GM18870 (cell line): ENCODE measurements around the gene PLCL2.
"Not testable (repeated sequence)": the region's sequence is repeated elsewhere in the genome, so short reads cannot be mapped to it uniquely, and the experiment has no call there.

Source experiments
- ATAC-seq: cut with Tn5 transposase; IDR thresholded peaks from one replicate; pipeline ENCODE4 v1.9.1; 2021; ENCODE audit warnings: moderate library complexity; ENCODE audit not compliant: unreplicated experiment

PLCL2 gene

GRCh38 chr3:17111586-17111985 lies 226.8 kb downstream of the PLCL2 start:
- no peak for ATAC-seq

- no peak for ATAC-seq
These were observed 230.4 kb downstream of the PLCL2 start for GRCh38 chr3:17115186-17115585.

DNA sequence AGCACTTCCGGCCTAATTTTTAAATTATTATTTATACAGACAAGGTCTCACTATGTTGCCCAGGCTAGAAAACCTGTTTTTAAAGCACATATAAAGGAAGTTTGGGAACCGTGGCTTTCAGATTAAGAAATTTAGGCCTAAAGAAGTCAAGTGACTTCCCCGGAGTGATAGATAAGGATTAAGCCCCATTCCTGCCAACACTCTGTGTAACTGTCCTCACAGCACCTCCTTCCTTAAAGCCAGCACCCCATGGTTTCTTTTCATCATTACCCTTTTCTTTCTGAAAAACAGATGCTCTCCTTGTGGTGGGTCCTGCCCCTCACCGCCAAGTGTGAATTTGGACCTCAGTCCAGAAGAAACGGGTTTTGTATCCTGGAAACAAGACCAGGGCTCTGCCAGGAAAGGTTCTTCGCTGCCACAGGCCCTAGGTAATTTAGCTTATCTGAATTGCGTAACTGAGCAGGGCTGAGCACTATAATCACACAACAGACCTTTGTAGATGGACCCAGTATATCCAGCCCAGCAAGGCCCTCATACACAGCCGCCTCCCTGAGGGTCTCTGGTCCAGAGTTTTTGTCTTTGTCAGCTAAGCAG lies 231.3 kb downstream of the PLCL2 start:
- ATAC-seq = no peak

DNA sequence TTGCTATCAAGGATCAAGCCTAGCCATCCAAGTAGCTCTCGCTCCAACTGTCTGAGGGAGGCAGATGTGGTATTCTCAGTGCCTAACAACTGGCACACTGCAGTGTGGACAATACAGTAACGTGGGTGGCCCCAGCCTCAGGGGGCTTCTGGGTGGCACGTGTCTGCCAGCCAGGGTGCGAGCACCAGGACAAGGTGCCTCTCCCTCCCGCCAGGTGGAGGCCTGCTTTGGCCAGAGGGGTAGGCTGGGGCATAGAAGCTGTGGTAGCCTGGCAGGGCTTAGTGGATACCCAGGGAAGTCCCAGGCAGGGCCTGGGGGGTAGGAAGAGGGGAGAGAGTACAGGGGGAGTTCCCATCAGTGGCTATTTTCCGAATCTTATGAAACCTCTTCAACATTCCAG lies 234.0 kb downstream of the PLCL2 start:
- no peak for ATAC-seq

DNA sequence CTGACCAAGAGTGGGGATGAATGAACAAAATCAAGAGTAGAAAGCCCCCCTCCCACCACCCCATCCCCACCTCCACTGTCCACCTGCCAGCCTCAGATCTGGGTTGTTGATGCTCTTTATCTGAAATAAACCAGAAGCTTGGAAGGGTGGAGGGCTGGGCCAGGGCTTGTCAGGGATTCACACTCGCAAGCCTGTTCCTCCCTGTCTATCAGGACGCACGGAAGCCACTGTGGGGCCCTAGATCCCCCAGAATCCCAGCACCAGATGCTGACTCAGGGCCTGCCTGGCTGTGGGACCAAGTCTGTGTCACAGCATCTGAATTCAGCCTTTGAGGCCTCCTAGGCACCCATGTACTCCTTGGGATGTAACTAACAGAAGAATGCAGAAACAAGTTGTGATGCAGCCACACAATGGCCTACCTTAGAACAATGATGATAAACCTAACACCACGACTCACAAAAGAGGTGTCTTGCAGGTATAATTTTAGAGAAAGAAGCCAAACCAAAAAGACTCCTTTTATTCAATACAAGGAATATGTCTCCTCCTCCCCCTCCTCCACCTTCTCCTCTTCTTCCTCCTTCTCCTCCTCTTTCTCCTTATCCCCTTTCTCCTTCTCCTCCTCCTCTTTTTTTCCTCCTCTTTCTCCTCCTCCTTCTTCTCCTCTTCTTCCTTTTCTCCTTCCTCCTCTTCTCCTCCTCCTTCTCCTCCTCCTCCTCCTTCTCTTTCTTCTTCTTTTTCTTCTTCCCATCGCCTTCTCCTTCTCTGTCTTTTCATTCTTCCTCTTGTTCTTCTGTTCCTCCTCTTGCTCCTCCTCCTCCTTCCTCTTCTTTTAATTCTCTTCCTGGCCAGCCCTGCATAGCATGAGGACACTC lies 234.7 kb downstream of the PLCL2 start:
- no peak for ATAC-seq

DNA sequence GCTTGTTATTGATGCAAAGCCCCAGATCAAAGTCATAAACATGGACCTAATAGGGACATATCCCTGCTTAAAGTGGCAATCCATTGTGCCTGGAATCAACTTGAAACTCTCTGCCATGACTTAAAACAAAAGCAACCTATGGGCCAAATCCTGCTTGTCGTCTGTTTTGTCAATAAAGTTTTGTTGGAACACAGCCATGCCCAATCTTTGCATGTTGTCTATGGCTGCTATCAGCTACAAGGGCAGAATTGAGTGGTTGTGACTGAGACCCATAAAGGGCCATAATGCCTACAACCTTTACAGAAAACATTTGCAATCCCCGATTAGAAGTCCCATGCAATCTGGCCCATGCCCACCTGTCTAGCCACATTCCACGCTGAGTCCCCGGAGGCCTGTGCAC lies 235.4 kb downstream of the PLCL2 start:
- ATAC-seq = no peak

DNA sequence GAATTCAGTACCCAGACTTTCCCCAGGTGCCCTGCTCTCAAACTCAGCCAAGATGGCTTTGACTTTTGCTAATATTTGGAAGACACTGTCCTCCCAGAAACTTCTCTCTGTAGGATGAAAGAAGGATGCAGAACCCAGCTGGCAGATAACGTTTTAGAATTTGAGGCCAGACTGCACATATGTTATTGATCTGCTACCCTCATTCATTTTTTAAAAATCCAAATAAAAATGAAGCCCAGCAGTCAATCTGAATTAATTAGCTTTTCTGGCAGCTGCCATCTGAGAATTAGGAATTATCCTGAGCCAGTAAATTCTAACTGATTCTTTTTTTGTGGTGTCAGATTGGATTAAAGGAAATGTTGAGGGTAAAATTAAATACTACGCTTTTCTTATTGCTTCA lies 236.6 kb downstream of the PLCL2 start:
- no peak for ATAC-seq

DNA sequence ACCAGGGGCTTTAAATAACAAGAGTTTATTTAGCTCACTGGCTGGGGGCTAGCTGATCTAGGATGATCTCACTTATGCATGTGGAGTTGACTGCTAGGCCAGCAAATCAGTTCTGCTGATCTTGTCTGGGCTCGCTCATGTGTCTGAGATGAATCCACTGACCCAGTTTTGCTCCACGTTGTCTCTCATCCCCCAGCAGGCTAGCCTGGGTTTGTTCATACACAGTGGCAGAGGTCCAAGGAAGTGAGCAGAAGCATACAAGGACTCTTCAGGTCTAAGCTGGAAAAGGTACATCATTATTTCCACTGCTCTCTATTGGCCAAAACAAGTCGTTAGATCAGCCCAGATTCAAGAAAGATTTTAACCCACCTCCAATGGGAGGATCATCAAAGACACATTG lies 238.0 kb downstream of the PLCL2 start:
- no peak for ATAC-seq

DNA sequence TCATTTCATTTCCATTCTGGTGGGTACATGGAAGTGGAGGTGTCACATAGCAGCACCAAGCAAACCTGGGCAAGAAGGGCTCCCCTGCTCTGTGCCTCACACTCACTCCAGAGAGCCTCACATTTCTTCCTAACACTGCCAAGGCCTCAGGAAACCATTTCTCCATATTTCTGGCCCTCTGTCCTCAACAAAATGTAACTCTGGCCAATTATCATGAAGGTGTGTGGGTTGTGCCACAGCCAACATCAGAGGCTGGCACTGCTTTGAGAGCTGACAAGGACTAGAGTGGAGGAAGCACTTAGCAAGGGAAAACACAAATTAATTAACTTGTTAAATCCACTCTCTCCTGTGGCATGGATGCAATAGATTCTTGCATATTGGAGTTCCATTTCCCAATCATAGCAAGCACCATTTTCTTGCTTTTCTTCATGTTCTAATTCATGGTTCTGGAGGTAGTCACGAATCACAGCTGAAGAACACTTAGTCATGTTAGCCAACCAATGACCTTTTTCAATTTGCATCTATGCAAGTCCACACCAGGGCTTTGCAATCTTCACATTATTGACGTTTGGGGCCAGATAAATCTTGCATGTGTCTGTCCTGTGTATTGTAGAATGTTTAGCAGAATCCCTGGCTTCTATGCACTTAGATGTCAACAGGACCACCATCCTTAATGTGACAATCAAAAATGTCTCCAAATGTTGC lies 241.1 kb downstream of the PLCL2 start:
- ATAC-seq = no peak

DNA sequence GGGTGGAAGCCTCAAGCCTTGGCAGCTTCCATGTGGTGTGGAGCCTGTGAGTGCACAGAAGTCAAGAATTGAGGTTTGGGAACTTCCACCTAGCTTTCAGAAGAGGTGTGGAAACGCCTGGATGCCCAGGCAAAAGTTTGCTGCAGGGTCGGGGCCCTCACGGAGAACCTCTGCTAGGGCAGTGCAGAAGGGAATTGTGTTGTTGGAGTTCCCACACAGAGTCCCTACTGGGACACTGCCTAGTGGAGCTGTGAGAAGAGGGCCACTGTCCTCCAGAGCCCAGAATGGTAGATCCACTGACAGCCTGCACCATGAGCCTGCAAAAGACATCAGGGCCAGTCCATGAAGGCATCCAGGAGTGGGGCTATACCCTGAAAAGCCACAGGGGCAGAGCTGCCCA lies 243.9 kb downstream of the PLCL2 start:
- ATAC-seq = not testable (repeated sequence)

DNA sequence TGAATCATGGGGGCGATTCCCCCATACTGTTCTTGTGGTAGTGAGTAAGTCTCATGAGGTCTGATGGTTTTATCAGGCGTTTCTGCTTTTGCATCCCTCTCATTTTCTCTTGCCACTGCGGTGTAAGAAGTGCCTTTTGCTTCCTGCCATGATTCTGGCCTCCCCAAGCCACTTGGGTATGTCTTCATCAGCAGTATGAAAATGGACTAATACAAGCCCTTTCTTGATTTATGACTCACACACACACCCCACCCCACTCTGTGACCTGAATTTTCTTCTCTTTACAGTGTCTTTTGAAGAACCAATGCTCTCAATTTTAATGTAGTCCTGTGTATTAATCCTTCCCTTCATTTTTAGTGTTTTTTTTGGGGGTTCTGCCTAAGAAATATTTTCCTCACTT lies 244.8 kb downstream of the PLCL2 start:
- ATAC-seq = no peak

GRCh38 chr3:17130956-17131355 lies 246.2 kb downstream of the PLCL2 start:
- no peak for ATAC-seq

GRCh38 chr3:17132286-17133115 lies 247.7 kb downstream of the PLCL2 start:
- ATAC-seq = no peak

DNA sequence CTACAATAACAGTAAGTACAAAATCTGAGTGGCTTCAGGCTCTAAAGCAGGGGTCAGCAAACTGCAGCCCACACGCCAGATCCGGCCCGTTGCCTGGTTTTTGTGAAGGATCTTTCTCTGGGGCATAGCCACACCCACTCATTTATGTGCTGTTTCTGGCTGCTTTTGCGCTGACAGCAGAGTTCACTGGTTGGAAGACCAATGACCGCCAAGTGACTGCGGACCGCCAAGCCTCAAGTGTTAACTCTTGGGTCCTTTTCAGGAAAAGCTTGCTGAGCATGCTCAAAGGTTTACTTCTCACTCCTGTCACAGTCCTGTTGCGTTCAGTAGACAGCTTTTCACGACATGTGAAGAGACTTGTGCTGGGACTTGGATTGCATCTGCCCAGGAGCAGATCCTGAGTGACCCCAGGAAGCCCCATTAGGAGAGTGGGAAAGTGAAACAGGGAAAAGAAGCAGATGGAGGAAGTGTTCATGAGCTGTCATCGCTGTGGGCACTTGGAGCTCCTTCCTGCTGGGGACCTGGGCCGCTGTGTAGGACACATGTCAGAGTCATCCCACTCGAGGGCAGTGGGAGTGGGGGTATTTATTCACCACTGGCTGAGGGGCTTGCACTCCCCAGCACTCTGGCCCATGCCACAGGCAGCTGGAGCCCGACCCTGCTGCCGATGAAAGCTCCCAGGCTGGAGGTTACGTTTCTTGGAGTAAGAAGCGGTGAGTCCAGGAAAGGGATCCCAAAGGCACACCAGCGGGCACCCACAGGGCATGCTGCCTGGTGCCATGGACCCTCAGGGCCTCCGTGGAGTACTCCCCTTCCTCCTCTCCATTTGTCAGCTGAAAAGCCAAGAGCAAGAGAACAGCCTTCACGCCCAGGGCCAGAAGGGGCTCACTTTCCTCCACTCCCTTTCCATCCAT lies 249.1 kb downstream of the PLCL2 start:
- no peak for ATAC-seq

GRCh38 chr3:17135696-17136095 lies 250.9 kb downstream of the PLCL2 start:
- no peak for ATAC-seq

DNA sequence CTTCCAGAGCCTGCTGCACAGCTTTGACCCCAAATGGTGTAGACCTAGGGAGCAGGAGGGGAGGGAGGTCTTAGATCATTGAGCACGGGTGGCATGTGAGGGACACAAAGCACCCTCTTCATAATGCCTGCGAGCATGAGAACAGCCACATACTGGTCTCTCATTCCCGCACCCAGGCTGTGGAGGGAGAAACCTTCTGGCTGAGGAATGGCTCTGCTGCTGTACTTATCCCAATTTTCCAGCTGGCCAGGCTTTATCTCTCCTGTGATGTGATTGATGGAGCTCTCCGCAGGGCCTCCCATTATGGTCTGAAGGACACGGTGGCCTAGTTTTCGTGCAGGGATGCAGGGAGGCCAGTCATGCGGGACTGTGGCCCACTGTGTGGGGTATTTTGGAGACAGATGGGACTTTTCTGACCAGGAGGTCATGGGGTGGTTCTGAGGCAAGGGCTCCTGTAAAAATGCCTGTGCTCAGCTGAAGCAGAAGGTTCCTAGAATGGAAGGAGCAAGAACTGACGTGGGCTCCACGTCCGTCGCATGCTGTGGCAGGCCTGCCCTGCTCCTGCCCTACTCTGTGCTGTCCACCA lies 251.5 kb downstream of the PLCL2 start:
- no peak for ATAC-seq

DNA sequence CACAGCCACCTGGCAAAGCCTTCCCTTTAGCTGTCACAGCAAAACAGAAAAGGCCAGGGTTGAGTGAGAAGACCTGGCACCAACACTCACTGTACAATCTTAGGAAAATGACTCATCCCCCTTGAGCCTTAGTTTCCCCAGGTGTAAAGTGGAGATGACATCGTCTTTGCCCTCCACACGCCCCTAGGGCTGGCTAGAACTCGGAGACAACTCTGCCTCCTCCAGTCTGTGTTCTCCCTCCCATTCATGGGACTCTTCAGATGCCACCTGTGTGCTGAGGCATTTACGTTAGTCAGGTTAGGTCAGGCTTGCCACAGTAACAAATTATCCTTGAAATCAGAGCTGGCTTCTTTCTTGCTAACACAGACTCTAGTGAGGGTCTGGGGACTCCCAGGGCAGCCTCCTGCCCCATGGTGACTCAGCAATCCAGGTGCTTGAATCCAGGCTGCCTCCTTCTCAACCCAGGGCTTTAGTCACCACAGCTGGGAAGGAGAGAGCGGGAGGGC lies 252.6 kb downstream of the PLCL2 start:
- no peak for ATAC-seq

GRCh38 chr3:17138246-17139039 lies 253.7 kb downstream of the PLCL2 start:
- ATAC-seq = no peak
